ENCODE measurements around the gene CCDC30. TPM values are rescaled to one million over a fixed set of nuclear protein-coding genes. Genes with fewer than 3 reads are reported as not detected.

CCDC30 gene
- total and polyA plus RNA-seq, 9 of the 15 experiments (the other 6 are each of a cell fraction or from before 2014, with no cell fraction given), result 0.05 to 0.91 (median 0.24) TPM

GRCh38 chr1:42456010-42456753, 6.9 kb upstream of the CCDC30 start, which contains the start of the genes PPCS and ZMYND12 (continued):
- TF ChIP-seq JUND (IDR thresholded peaks at IDR 0.05; ENCODE audit: borderline replicate concordance, low read depth, low read length) (no peak), JUND (tag; IDR thresholded peaks at IDR 0.05; ENCODE audit: borderline replicate concordance, low read depth, low read length) (no peak), SIX5 (IDR thresholded peaks at IDR 0.05; ENCODE audit: borderline replicate concordance in 1 of 2, insufficient read depth in 1 of 2, low read depth in 1 of 2, low read length in 2 of 2) (no peak), ZNF3 (CRISPR knock-in tag; IDR thresholded peaks at IDR 0.05) (no peak), POLR2H (tag; IDR thresholded peaks at IDR 0.05; ENCODE audit: low read depth) (peak; percentile 50; the same call in 1 of the 2 replicates), TOE1 (IDR thresholded peaks at IDR 0.05; ENCODE audit: borderline replicate concordance) (no peak), TOE1 (CRISPR knock-in tag; IDR thresholded peaks at IDR 0.05; ENCODE audit: borderline replicate concordance, low read depth) (no peak), GTF2B (IDR thresholded peaks at IDR 0.05; ENCODE audit: extremely low read depth, insufficient read length) (no peak), MEIS2 (IDR thresholded peaks at IDR 0.05; ENCODE audit: partially characterized antibody) (peak; percentile 74), ARID2 (IDR thresholded peaks at IDR 0.05) (no peak), MLLT1 (IDR thresholded peaks at IDR 0.05) (no peak), PHTF2 (CRISPR knock-in tag; IDR thresholded peaks at IDR 0.05) (no peak), ZNF232 (CRISPR knock-in tag; IDR thresholded peaks at IDR 0.05) (no peak), PTBP1 (IDR thresholded peaks at IDR 0.05; ENCODE audit: low read depth, low read length) (no peak), CREBBP (IDR thresholded peaks at IDR 0.05; ENCODE audit: low read depth, low read length) (no peak), CBX2 (IDR thresholded peaks at IDR 0.05; ENCODE audit: insufficient read depth, low read length, poor library complexity, severe bottlenecking) (no peak), NR1H2 (CRISPR knock-in tag; IDR thresholded peaks at IDR 0.05) (no peak), ZNF507 (tag; conservative IDR thresholded peaks at IDR 0.05) (no peak), LCOR (CRISPR knock-in tag; IDR thresholded peaks at IDR 0.05) (no peak), SRSF9 (IDR thresholded peaks at IDR 0.05; ENCODE audit: borderline replicate concordance, low read depth, low read length) (no peak), STAT5B (CRISPR knock-in tag; IDR thresholded peaks at IDR 0.05) (no peak)
- TF ChIP-seq, protein P1, sequence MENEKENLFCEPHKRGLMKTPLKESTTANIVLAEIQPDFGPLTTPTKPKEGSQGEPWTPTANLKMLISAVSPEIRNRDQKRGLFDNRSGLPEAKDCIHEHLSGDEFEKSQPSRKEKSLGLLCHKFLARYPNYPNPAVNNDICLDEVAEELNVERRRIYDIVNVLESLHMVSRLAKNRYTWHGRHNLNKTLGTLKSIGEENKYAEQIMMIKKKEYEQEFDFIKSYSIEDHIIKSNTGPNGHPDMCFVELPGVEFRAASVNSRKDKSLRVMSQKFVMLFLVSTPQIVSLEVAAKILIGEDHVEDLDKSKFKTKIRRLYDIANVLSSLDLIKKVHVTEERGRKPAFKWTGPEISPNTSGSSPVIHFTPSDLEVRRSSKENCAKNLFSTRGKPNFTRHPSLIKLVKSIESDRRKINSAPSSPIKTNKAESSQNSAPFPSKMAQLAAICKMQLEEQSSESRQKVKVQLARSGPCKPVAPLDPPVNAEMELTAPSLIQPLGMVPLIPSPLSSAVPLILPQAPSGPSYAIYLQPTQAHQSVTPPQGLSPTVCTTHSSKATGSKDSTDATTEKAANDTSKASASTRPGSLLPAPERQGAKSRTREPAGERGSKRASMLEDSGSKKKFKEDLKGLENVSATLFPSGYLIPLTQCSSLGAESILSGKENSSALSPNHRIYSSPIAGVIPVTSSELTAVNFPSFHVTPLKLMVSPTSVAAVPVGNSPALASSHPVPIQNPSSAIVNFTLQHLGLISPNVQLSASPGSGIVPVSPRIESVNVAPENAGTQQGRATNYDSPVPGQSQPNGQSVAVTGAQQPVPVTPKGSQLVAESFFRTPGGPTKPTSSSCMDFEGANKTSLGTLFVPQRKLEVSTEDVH (IDR thresholded peaks at IDR 0.05; ENCODE audit: low read depth, partially characterized antibody), result no peak
- TF ChIP-seq, protein P2, sequence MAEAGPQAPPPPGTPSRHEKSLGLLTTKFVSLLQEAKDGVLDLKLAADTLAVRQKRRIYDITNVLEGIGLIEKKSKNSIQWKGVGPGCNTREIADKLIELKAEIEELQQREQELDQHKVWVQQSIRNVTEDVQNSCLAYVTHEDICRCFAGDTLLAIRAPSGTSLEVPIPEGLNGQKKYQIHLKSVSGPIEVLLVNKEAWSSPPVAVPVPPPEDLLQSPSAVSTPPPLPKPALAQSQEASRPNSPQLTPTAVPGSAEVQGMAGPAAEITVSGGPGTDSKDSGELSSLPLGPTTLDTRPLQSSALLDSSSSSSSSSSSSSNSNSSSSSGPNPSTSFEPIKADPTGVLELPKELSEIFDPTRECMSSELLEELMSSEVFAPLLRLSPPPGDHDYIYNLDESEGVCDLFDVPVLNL (CRISPR knock-in tag; IDR thresholded peaks at IDR 0.05; ENCODE audit: low read depth), result no peak
